A673 (cell line): ENCODE results near the gene CCL28.

Experiments used
- EZH2 ChIP-seq: fragments of 200-600 bp; sonication (generic); IDR thresholded peaks from 2 replicates; pipeline ENCODE4 v1.6.1; 2017; ENCODE audit warnings: borderline replicate concordance, low read depth, mild to moderate bottlenecking, mixed read lengths, antibody characterized with exemption, low read length; ENCODE audit not compliant: poor library complexity, severe bottlenecking
- TF ChIP-seq, protein P1 (sequence below): fragments of 300-800, 200-600 bp; sonication (generic); conservative IDR thresholded peaks from 2 replicates; pipeline ENCODE4 v1.5.1; 2017; ENCODE audit warnings: low read depth, mild to moderate bottlenecking, antibody characterized with exemption, low read length, moderate library complexity, mixed read lengths

DNA sequence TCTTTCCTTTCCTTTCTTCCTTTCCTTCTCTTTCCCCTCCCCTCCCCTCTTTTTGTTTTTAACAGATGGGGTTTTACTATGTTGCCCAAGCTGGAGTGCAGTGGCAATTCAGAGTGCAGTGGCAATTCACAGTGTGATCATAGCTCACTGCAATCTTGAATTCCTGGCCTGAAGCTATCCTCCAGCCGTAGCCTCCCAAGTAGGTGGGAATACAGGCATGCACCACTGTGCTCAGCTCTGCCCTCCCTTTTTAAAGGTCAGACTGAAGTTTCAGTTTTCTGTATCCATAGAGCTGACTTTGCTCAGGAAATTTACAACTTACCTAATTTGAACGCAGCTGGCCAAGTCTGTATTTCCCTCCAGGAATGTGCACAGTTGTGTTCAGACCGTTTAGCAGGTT lies 696 bp downstream of the CCL28 start:
- TF ChIP-seq, protein P1, sequence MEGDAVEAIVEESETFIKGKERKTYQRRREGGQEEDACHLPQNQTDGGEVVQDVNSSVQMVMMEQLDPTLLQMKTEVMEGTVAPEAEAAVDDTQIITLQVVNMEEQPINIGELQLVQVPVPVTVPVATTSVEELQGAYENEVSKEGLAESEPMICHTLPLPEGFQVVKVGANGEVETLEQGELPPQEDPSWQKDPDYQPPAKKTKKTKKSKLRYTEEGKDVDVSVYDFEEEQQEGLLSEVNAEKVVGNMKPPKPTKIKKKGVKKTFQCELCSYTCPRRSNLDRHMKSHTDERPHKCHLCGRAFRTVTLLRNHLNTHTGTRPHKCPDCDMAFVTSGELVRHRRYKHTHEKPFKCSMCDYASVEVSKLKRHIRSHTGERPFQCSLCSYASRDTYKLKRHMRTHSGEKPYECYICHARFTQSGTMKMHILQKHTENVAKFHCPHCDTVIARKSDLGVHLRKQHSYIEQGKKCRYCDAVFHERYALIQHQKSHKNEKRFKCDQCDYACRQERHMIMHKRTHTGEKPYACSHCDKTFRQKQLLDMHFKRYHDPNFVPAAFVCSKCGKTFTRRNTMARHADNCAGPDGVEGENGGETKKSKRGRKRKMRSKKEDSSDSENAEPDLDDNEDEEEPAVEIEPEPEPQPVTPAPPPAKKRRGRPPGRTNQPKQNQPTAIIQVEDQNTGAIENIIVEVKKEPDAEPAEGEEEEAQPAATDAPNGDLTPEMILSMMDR: no peak
- no peak for TF ChIP-seq EZH2
